Muscle layer of colon (tissue), 2 donors: Measurements from ENCODE around the gene GSTA1.
"Not testable (repeated sequence)": the region's sequence is repeated elsewhere in the genome, so short reads cannot be mapped to it uniquely, and the experiment has no call there.

ENCODE experiments used
- H3K27ac ChIP-seq: one replicate; pipeline ENCODE4 v1.7.0; 2013; ENCODE audit warnings: low read depth, mild to moderate bottlenecking, low read length, moderate library complexity
- H3K27me3 ChIP-seq, 2 donors: one replicate each; pipeline ENCODE4 v1.7.0; 2013; ENCODE audit warnings: low read length in 2 of 2, mild to moderate bottlenecking in 2 of 2; ENCODE audit not compliant: insufficient read depth in 2 of 2, control insufficient read depth in 1 of 2
- H3K36me3 ChIP-seq: one replicate; pipeline ENCODE4 v1.7.0; 2013; ENCODE audit warnings: mild to moderate bottlenecking, low read length; ENCODE audit not compliant: insufficient read depth
- H3K4me1 ChIP-seq: one replicate; pipeline ENCODE4 v1.7.0; 2013; ENCODE audit warnings: mild to moderate bottlenecking, low read length; ENCODE audit not compliant: insufficient read depth
- H3K4me3 ChIP-seq, 2 donors: one replicate each; pipeline ENCODE4 v1.7.0; 2013; ENCODE audit warnings: low read length in 2 of 2, low read depth in 1 of 2, mild to moderate bottlenecking in 1 of 2, moderate library complexity in 1 of 2
- H3K9ac ChIP-seq: one replicate; pipeline ENCODE4 v1.7.0; 2013; ENCODE audit warnings: low read length
- H3K9me3 ChIP-seq: one replicate; pipeline ENCODE4 v1.7.0; 2013; ENCODE audit warnings: mild to moderate bottlenecking, low read length
- donor health status: abdominal sarcoma.
- donor health status: Adenocarcinoma of cecum.

Gene GSTA1

DNA sequence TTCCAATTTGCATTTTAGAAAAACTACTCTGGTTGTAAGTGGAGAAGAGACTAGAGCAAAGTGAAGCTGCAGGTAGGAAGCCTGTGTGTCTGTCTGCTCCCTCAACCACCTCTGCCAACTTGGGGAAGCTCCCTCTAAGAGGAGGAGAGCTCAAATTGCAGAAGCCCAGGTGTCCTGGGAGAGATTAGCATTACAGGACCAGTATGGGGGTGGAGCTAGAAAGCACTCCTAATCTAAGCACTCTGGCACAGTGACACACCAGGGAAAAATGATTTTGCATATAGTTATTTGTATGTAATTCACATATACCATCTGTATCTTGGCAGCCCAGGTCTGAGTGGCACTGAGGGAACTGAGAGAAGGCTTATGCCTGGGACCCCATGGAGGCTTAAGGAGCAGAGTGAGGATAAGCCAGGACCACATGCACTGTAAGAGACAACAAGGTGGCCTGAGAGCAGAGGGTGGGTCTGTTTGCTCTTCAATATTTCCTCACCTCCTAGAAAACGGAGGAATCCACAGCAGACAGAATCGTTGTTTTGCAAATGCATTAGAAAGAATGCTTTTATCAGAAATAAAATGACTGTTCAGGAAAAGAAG lies 54.0 kb downstream of the GSTA1 start:
- Histone ChIP-seq H3K36me3 (no peaks in the 10 kb centered on the region), H3K4me3 (no peak overlapping the region), H3K9me3 (no peaks in the 10 kb centered on the region), H3K27me3 (no peaks in the 10 kb centered on the region), H3K9ac (no peak overlapping the region), H3K27ac (no peak overlapping the region), H3K4me1 (no peaks in the 10 kb centered on the region)

DNA sequence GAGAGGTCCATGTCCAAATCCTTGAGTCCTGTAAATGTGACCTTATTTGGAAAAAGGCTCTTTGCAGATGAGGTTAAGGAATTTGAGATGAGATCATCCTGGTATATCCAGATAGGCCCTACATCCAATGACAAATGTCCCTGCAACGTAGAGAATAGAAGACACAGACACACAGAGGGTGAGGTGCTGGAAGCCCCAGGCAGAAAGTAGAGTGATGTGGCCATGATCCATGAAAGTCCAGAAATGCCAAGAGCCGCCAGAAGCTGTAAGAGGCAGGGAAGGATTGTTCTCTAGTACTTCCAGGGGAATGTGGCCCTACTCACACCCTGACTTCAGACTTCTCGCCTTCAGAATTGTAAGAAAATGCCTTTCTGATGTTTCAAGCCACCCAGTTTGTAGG lies 56.3 kb downstream of the GSTA1 start:
- H3K9me3 ChIP-seq, H3K27ac ChIP-seq, H3K36me3 ChIP-seq, H3K4me3 ChIP-seq, H3K27me3 ChIP-seq, H3K9ac ChIP-seq, H3K4me1 ChIP-seq: not testable (repeated sequence)

DNA sequence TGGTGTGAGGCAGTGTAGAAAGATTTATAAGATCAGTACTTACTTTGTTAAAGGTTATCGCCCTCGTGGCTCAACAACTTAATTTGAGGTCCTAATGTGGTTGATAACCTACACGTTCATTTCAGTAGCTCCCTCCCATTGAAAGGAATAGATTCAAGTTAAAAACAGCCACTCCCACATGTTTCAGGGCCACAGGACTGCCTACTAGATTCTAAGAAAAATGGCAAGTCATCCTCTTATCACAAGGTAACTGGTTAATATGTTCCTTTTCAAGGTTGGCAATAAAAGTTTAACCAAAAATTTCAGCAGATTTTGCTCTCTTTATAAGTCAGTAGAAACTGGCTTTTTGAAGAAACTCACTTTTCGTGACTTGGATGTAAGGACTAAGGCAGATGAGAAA lies 57.4 kb downstream of the GSTA1 start:
- no peaks in the 10 kb centered on the region for H3K36me3 ChIP-seq
- no peak overlapping the region for H3K4me3 ChIP-seq
- no peaks in the 10 kb centered on the region for H3K27me3 ChIP-seq
- no peak overlapping the region for H3K9ac ChIP-seq
- H3K27ac ChIP-seq, result no peak overlapping the region
- no peaks in the 10 kb centered on the region for H3K4me1 ChIP-seq
- no peaks in the 10 kb centered on the region for H3K9me3 ChIP-seq

DNA sequence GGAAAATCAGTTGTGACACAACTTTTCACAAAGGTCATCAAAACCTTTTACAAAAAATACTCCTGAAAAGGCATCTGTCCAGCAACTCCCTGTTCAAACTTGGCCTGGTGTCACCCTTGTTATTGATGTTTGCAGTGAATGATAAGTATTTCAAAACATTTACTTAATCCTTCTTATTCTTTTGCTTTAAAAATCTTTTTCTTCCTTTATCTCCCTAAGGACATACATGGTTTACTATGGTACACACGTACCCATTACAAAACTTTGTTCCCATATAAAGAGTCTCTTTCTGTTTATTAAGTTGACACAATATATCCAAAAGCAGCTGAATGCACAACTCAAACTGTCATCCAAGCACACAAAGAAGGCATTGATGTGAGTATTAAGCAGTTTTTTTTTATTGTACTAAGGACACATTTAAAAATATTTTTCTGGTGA lies 57.8 kb downstream of the GSTA1 start:
- no peak overlapping the region for H3K9ac ChIP-seq
- H3K27ac ChIP-seq, result no peak overlapping the region
- no peak overlapping the region for H3K4me3 ChIP-seq
- no peaks in the 10 kb centered on the region for H3K9me3 ChIP-seq
- no peaks in the 10 kb centered on the region for H3K4me1 ChIP-seq
- no peaks in the 10 kb centered on the region for H3K36me3 ChIP-seq
- no peaks in the 10 kb centered on the region for H3K27me3 ChIP-seq

DNA sequence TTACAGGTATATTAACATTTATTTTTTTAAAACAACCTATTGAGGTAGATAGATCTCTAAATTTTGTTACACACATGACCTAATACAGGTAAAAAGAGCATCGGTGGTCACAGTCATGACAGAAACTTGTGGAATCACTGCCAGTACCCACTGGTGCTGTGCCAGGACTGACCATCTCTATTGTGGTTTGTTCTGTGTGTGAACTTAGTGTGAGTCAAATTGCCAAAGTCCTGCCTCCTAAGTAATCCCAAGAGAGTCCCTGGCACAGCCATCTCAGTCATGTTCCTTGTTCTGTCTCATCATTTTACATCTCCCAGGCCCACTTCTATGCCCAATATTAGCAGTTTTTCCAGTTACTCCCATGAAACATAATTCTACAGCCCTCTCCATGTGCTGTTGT lies 61.7 kb downstream of the GSTA1 start:
- Histone ChIP-seq H3K9me3 (no peaks in the 10 kb centered on the region), H3K9ac (no peak overlapping the region), H3K27me3 (no peaks in the 10 kb centered on the region), H3K36me3 (no peaks in the 10 kb centered on the region), H3K4me1 (no peaks in the 10 kb centered on the region), H3K27ac (no peak overlapping the region), H3K4me3 (no peak overlapping the region)
